SK-N-SH (cell line): Measurements from ENCODE around the gene PILRB. TPM values are rescaled to one million over a fixed set of nuclear protein-coding genes. Genes with fewer than 3 reads are reported as not detected.

Experiments
- CTCF ChIA-PET: fragments of 300-600, 350-600 bp; formaldehyde crosslinking; extraction: SDS; loops from one replicate; lab custom pipeline; 2021; lab: Yijun Ruan, JAX
- POLR2A ChIA-PET: fragments of 350-600 bp; sonication (Branson Sonifier 250); formaldehyde crosslinking; extraction: SDS; loops from one replicate; lab custom pipeline; 2020; ENCODE audit warnings: antibody characterized with exemption, inconsistent platforms; lab: Yijun Ruan, JAX
- DNase-seq: peaks from one replicate; pipeline ENCODE4 v3.0.0; 2012
- H2AFZ ChIP-seq: fragments of 200-600 bp; sonication (generic); 2 replicates; pipeline ENCODE4 v1.8.1; 2016; ENCODE audit warnings: antibody characterized with exemption, mild to moderate bottlenecking, low read depth
- H3F3A ChIP-seq: fragments of 200-600 bp; sonication (generic); replicated peaks from 2 replicates; pipeline ENCODE3; 2016; ENCODE audit warnings: antibody characterized with exemption, mild to moderate bottlenecking; ENCODE audit not compliant: insufficient read depth
- H3K27ac ChIP-seq, 2 experiments: fragments of 200-500 bp in 1 of 2; fragments of 200-600 bp in 1 of 2; sonication (Bioruptor generic) in 1 of 2; sonication (generic), shearing (Covaris generic) in 1 of 2; 2 replicates each; pipeline versions ENCODE4 v1.5.1 to v1.6.1; 2014 to 2016; ENCODE audit warnings: low read depth in 2 of 2, inconsistent platforms in 1 of 2, low read length in 1 of 2, mild to moderate bottlenecking in 1 of 2, mixed read lengths in 1 of 2
- H3K27me3 ChIP-seq: fragments of 200-600 bp; sonication (generic), shearing (Covaris generic); 2 replicates; pipeline ENCODE4 v1.6.1; 2016; ENCODE audit warnings: mixed run types; ENCODE audit not compliant: insufficient read depth
- H3K36me3 ChIP-seq, 2 experiments: fragments of 200-500 bp in 1 of 2; fragments of 200-600 bp in 1 of 2; sonication (Bioruptor generic) in 1 of 2; sonication (generic) in 1 of 2; replicated peaks in 1 of 2; 2 replicates each; pipeline versions ENCODE3 to v1.5.1; 2014 to 2016; ENCODE audit warnings: low read length in 1 of 2, mild to moderate bottlenecking in 1 of 2; ENCODE audit not compliant: insufficient read depth in 2 of 2, control insufficient read depth in 1 of 2
- H3K4me1 ChIP-seq, 2 experiments: fragments of 200-500 bp in 1 of 2; fragments of 200-600 bp in 1 of 2; sonication (Bioruptor generic) in 1 of 2; sonication (generic), shearing (Covaris generic) in 1 of 2; 2 replicates each; pipeline versions ENCODE4 v1.5.1 to v1.6.1; 2014 to 2016; ENCODE audit warnings: low read depth in 1 of 2, low read length in 1 of 2, mixed run types in 1 of 2; ENCODE audit not compliant: insufficient read depth in 2 of 2, control insufficient read depth in 1 of 2
- H3K4me2 ChIP-seq: fragments of 200-600 bp; sonication (generic), shearing (Covaris generic); 2 replicates; pipeline ENCODE4 v1.6.1; 2017; ENCODE audit warnings: mixed run types
- H3K4me3 ChIP-seq, 2 experiments: fragments of 200-500 bp in 1 of 2; fragments of 200-600 bp in 1 of 2; sonication (Bioruptor generic) in 1 of 2; sonication (generic), shearing (Covaris generic) in 1 of 2; 2 replicates each; pipeline versions ENCODE4 v1.5.1 to v1.8.1; 2014 to 2016; ENCODE audit warnings: low read depth in 2 of 2, inconsistent platforms in 1 of 2, low read length in 1 of 2, mild to moderate bottlenecking in 1 of 2, mixed read lengths in 1 of 2, moderate library complexity in 1 of 2
- H3K79me2 ChIP-seq: fragments of 200-600 bp; sonication (generic); 2 replicates; pipeline ENCODE4 v1.8.1; 2017; ENCODE audit warnings: mild to moderate bottlenecking; ENCODE audit not compliant: insufficient read depth
- H3K9ac ChIP-seq: fragments of 200-600 bp; sonication (generic); 2 replicates; pipeline ENCODE4 v1.6.1; 2017; ENCODE audit warnings: mixed run types
- H3K9me2 ChIP-seq: fragments of 200-600 bp; sonication (generic); 2 replicates; pipeline ENCODE4 v1.6.1; 2017; ENCODE audit warnings: mixed run types
- H3K9me3 ChIP-seq: fragments of 200-600 bp; sonication (generic); 2 replicates; pipeline ENCODE4 v1.6.1; 2017; ENCODE audit warnings: mixed run types, mild to moderate bottlenecking, moderate library complexity
- H4K20me1 ChIP-seq: fragments of 200-600 bp; sonication (generic); 2 replicates; pipeline ENCODE4 v1.6.1; 2017; ENCODE audit warnings: mild to moderate bottlenecking, mixed run types; ENCODE audit not compliant: insufficient read depth
- CTCF ChIP-seq: fragments of 200-600 bp; sonication (generic); IDR thresholded peaks from 2 replicates; pipeline ENCODE4 v1.6.1; 2017; ENCODE audit warnings: antibody characterized with exemption, mild to moderate bottlenecking, moderate library complexity
- EP300 ChIP-seq, 2 experiments: IDR thresholded peaks; 2 replicates each; pipeline versions ENCODE4 v1.4.0 to v1.6.1; 2012; ENCODE audit warnings: borderline replicate concordance in 1 of 2, low read depth in 1 of 2, low read length in 1 of 2
- FOSL2 ChIP-seq: IDR thresholded peaks from 2 replicates; pipeline ENCODE4 v1.4.0; 2012; ENCODE audit warnings: low read depth, mild to moderate bottlenecking, moderate library complexity, borderline replicate concordance
- FOXJ3 ChIP-seq: sonication (generic); formaldehyde crosslinking; IDR thresholded peaks from 2 replicates; pipeline ENCODE4 v1.5.1; 2020; ENCODE audit warnings: mild to moderate bottlenecking, missing genetic modification reagents
- FOXM1 ChIP-seq: IDR thresholded peaks from 2 replicates; pipeline ENCODE4 v1.4.0; 2012; ENCODE audit warnings: low read depth, mild to moderate bottlenecking
- GABPA ChIP-seq: IDR thresholded peaks from 2 replicates; pipeline ENCODE4 v1.4.0; 2012; ENCODE audit warnings: low read depth, mild to moderate bottlenecking
- MAX ChIP-seq: IDR thresholded peaks from 2 replicates; pipeline ENCODE4 v1.4.0; 2012; ENCODE audit warnings: low read depth
- MXI1 ChIP-seq: IDR thresholded peaks from 2 replicates; pipeline ENCODE4 v1.6.1; 2012; ENCODE audit warnings: mild to moderate bottlenecking, low read depth, low read length, improper control_type of control experiment
- NFIC ChIP-seq: IDR thresholded peaks from 2 replicates; pipeline ENCODE4 v1.4.0; 2012; ENCODE audit warnings: borderline replicate concordance
- NRF1 ChIP-seq: IDR thresholded peaks from 2 replicates; pipeline ENCODE4 v1.6.1; 2012; ENCODE audit warnings: low read depth, mild to moderate bottlenecking, low read length
- POLR2AphosphoS5 ChIP-seq: IDR thresholded peaks from 2 replicates; pipeline ENCODE4 v1.6.1; 2012; ENCODE audit warnings: low read depth, low read length
- RAD21 ChIP-seq: IDR thresholded peaks from 2 replicates; pipeline ENCODE4 v1.6.1; 2012; ENCODE audit warnings: mild to moderate bottlenecking, low read length
- RCOR1 ChIP-seq: fragments of 150-350 bp; IDR thresholded peaks from 2 replicates; pipeline ENCODE4 v1.6.1; 2017; ENCODE audit warnings: antibody characterized with exemption, low read length
- RFX5 ChIP-seq: IDR thresholded peaks from 2 replicates; pipeline ENCODE4 v1.6.1; 2012; ENCODE audit warnings: mild to moderate bottlenecking, improper control_type of control experiment, low read length
- TAF1 ChIP-seq: IDR thresholded peaks from 2 replicates; pipeline ENCODE4 v1.6.1; 2012; ENCODE audit warnings: low read depth, mild to moderate bottlenecking, low read length, moderate library complexity, borderline replicate concordance
- TCF12 ChIP-seq: IDR thresholded peaks from 2 replicates; pipeline ENCODE4 v1.4.0; 2012
- USF1 ChIP-seq: IDR thresholded peaks from 2 replicates; pipeline ENCODE4 v1.4.0; 2012; ENCODE audit warnings: low read depth, borderline replicate concordance
- USF2 ChIP-seq: fragments of 150-350 bp; IDR thresholded peaks from 2 replicates; pipeline ENCODE4 v1.6.1; 2017; ENCODE audit warnings: antibody characterized with exemption, low read length, low read depth, borderline replicate concordance
- YY1 ChIP-seq: IDR thresholded peaks from 2 replicates; pipeline ENCODE4 v1.4.0; 2012; ENCODE audit warnings: low read depth, mild to moderate bottlenecking
- WGBS: methylation state at CpG from one replicate; pipeline ENCODE4 v1.1.6; 2017; ENCODE audit warnings: low lambda C conversion rate; 5-methylcytosine and 5-hydroxymethylcytosine counted together
- polyA plus RNA-seq, 3 experiments: library from polyadenylated mRNA; depleted of rRNA; stranded (reverse); fragments of >200 nt; gene quantifications; 2 replicates each; pipeline ENCODE4 v1.2.3, GENCODE V29; 2012

The PILRB gene
- polyA plus RNA-seq, 1 of the 3 experiments (the other 2 are of a cell fraction) = 55.4 TPM

GRCh38 chr7:100411101-100411500 lies 53.2 kb downstream of the PILRB start:
- Histone ChIP-seq H3K27ac (no peak overlapping the region), H3K79me2 (no peaks in the 10 kb centered on the region), H4K20me1 (no peaks in the 10 kb centered on the region), H3K4me1 (no peaks in the 10 kb centered on the region), H3K9ac (no peak overlapping the region), H3K36me3 (no peaks in the 10 kb centered on the region), H2AFZ (no peak overlapping the region), H3K27me3 (no peaks in the 10 kb centered on the region), H3K4me3 (no peak overlapping the region), H3K9me2 (no peaks in the 10 kb centered on the region), H3F3A (no peaks in the 10 kb centered on the region), H3K9me3 (no peaks in the 10 kb centered on the region), H3K4me2 (no peak overlapping the region)
- DNase-seq = no peak
- ChIA-PET POLR2A (no interaction called here), CTCF (interaction anchor here (1.3 kb wide), 1 partner anchor 72 kb away, joined by 4 read pairs; no protein-coding TSS in a partner anchor)
- 78% methylated on average over 6 of the region's 6 CpGs for WGBS
- no peak for TF ChIP-seq FOXJ3 (CRISPR knock-in tag)
- TF ChIP-seq USF1 = no peak
- no peak for TF ChIP-seq MXI1
- TF ChIP-seq RCOR1 = no peak
- TF ChIP-seq FOXM1 = no peak
- no peak for TF ChIP-seq FOSL2
- no peak for TF ChIP-seq NRF1
- no peak for TF ChIP-seq CTCF
- TF ChIP-seq YY1 = no peak
- TF ChIP-seq TCF12 = no peak
- no peak for TF ChIP-seq TAF1
- TF ChIP-seq RAD21 = no peak
- TF ChIP-seq MAX = no peak
- no peak for TF ChIP-seq RFX5
- no peak for TF ChIP-seq GABPA
- no peak for TF ChIP-seq EP300 (IDR thresholded peaks at IDR 0.05; ENCODE audit: borderline replicate concordance in 1 of 2, low read depth in 1 of 2, low read length in 1 of 2)
- no peak for TF ChIP-seq NFIC
- TF ChIP-seq USF2 = no peak
- TF ChIP-seq POLR2AphosphoS5 = no peak
